ENCODE data around the gene SLC5A10.
"Not testable (repeated sequence)": the region's sequence is repeated elsewhere in the genome, so short reads cannot be mapped to it uniquely, and the experiment has no call there.

The SLC5A10 gene

GRCh38 chr17:18953231-18953728, 1.3 kb downstream of the SLC5A10 start:
- Histone ChIP-seq H3K27me3 (ENCODE audit: insufficient read depth, low read length) (no peaks in the 10 kb centered on the region; the same call in 1 of the 2 replicates), H3K4me2 (ENCODE audit: low read length) (no peak overlapping the region), H3F3A (ENCODE audit: insufficient read depth, low read length) (no peaks in the 10 kb centered on the region), H3K9me3 (ENCODE audit: low read length) (no peaks in the 10 kb centered on the region), H3K4me1 (ENCODE audit: insufficient read depth, low read length, severe bottlenecking) (no peaks in the 10 kb centered on the region), H3K4me3 (ENCODE audit: low read depth, low read length, poor library complexity, severe bottlenecking) (no peak overlapping the region), H3K27ac (ENCODE audit: low read depth, low read length, poor library complexity, severe bottlenecking) (no peak overlapping the region), H3K36me3 (ENCODE audit: insufficient read depth, low read length) (no peaks in the 10 kb centered on the region), H3K79me2 (ENCODE audit: insufficient read depth, low read length) (no peaks in the 10 kb centered on the region), H3K9ac (ENCODE audit: low read length) (no peak overlapping the region), H2AFZ (ENCODE audit: low read length) (no peak overlapping the region), H4K20me1 (ENCODE audit: insufficient read depth, low read length) (no peaks in the 10 kb centered on the region), H3K9me2 (ENCODE audit: low read depth, low read length) (no peaks in the 10 kb centered on the region)
- TF ChIP-seq, protein P1, sequence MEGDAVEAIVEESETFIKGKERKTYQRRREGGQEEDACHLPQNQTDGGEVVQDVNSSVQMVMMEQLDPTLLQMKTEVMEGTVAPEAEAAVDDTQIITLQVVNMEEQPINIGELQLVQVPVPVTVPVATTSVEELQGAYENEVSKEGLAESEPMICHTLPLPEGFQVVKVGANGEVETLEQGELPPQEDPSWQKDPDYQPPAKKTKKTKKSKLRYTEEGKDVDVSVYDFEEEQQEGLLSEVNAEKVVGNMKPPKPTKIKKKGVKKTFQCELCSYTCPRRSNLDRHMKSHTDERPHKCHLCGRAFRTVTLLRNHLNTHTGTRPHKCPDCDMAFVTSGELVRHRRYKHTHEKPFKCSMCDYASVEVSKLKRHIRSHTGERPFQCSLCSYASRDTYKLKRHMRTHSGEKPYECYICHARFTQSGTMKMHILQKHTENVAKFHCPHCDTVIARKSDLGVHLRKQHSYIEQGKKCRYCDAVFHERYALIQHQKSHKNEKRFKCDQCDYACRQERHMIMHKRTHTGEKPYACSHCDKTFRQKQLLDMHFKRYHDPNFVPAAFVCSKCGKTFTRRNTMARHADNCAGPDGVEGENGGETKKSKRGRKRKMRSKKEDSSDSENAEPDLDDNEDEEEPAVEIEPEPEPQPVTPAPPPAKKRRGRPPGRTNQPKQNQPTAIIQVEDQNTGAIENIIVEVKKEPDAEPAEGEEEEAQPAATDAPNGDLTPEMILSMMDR (IDR thresholded peaks at IDR 0.05; ENCODE audit: low read length): no peak
- no peak for TF ChIP-seq EZH2 (IDR thresholded peaks at IDR 0.05; ENCODE audit: borderline replicate concordance, low read length)

- H3K36me3 ChIP-seq (ENCODE audit: insufficient read depth, low read length): no peaks in the 10 kb centered on the region
- TF ChIP-seq, protein P1 (IDR thresholded peaks at IDR 0.05; ENCODE audit: low read length): no peak
- no peak for TF ChIP-seq EZH2 (IDR thresholded peaks at IDR 0.05; ENCODE audit: borderline replicate concordance, low read length)
These were observed 2.4 kb downstream of the SLC5A10 start for GRCh38 chr17:18954321-18954720.

DNA sequence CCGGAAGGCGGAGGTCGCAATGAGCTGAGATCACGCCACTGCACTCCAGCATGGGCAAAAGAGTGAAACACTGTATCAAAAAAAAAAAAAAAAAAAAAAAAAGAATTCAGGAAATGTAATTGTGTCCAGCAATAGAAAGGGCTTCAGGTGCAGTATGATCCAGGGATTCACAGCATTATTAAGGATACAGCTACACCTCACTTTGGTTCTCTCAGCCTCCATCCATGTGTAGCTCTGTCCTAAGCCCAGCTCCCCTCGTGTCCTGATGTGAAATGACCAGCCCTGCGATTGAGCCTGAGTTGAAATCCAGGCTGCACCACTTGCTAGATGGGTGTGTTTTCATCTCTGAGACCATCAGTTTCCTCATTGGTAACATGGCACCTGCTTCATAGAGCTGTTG, 3.0 kb downstream of the SLC5A10 start:
- Histone ChIP-seq H4K20me1 (ENCODE audit: insufficient read depth, low read length) (no peaks in the 10 kb centered on the region), H3K79me2 (ENCODE audit: insufficient read depth, low read length) (no peaks in the 10 kb centered on the region), H3K4me3 (ENCODE audit: low read depth, low read length, poor library complexity, severe bottlenecking) (no peak overlapping the region), H3K4me1 (ENCODE audit: insufficient read depth, low read length, severe bottlenecking) (no peaks in the 10 kb centered on the region), H3K9me2 (ENCODE audit: low read depth, low read length) (no peaks in the 10 kb centered on the region), H3K9me3 (ENCODE audit: low read length) (no peaks in the 10 kb centered on the region), H3K4me2 (ENCODE audit: low read length) (no peak overlapping the region), H3K9ac (ENCODE audit: low read length) (no peak overlapping the region), H3F3A (ENCODE audit: insufficient read depth, low read length) (no peaks in the 10 kb centered on the region), H3K27me3 (ENCODE audit: insufficient read depth, low read length) (no peaks in the 10 kb centered on the region; the same call in 1 of the 2 replicates), H3K36me3 (ENCODE audit: insufficient read depth, low read length) (no peaks in the 10 kb centered on the region), H2AFZ (ENCODE audit: low read length) (no peak overlapping the region), H3K27ac (ENCODE audit: low read depth, low read length, poor library complexity, severe bottlenecking) (no peak overlapping the region)
- TF ChIP-seq, protein P1 (IDR thresholded peaks at IDR 0.05; ENCODE audit: low read length): no peak
- TF ChIP-seq EZH2 (IDR thresholded peaks at IDR 0.05; ENCODE audit: borderline replicate concordance, low read length): no peak

More at GRCh38 chr17:18954321-18954720, 2.4 kb downstream of the SLC5A10 start:
- H3F3A ChIP-seq (ENCODE audit: insufficient read depth, low read length): no peaks in the 10 kb centered on the region
- H3K9me2 ChIP-seq (ENCODE audit: low read depth, low read length): no peaks in the 10 kb centered on the region
- no peak overlapping the region for H3K9ac ChIP-seq (ENCODE audit: low read length)
- no peaks in the 10 kb centered on the region for H3K9me3 ChIP-seq (ENCODE audit: low read length)
- H2AFZ ChIP-seq (ENCODE audit: low read length): no peak overlapping the region
- no peak overlapping the region for H3K4me2 ChIP-seq (ENCODE audit: low read length)
- H3K4me1 ChIP-seq (ENCODE audit: insufficient read depth, low read length, severe bottlenecking): no peaks in the 10 kb centered on the region
- no peaks in the 10 kb centered on the region for H4K20me1 ChIP-seq (ENCODE audit: insufficient read depth, low read length)
- H3K79me2 ChIP-seq (ENCODE audit: insufficient read depth, low read length): no peaks in the 10 kb centered on the region
- no peak overlapping the region for H3K27ac ChIP-seq (ENCODE audit: low read depth, low read length, poor library complexity, severe bottlenecking)
- H3K4me3 ChIP-seq (ENCODE audit: low read depth, low read length, poor library complexity, severe bottlenecking): no peak overlapping the region
- H3K27me3 ChIP-seq (ENCODE audit: insufficient read depth, low read length): no peaks in the 10 kb centered on the region; the same call in 1 of the 2 replicates

DNA sequence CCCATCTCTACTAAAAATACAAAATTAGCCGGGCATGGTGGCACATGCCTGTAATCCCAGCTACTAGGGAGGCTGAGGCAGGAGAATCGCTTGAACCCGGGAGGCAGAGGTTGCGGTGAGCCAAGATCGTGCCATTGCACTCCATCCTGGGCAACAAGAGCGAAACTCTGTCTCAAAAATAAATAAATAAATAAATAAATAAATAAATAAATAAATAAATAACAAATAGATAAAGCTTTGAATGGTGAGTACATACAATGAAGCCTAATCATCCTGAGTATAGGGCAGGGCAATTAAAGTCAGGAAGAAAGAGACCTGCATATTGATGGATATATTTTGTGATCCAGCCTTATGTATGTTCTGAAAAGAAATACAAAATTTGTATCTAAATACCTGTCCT, 4.1 kb downstream of the SLC5A10 start:
- not testable (repeated sequence) for H3K79me2 ChIP-seq (ENCODE audit: insufficient read depth, low read length); H3K36me3 ChIP-seq (ENCODE audit: insufficient read depth, low read length); H2AFZ ChIP-seq (ENCODE audit: low read length); H3K27me3 ChIP-seq (ENCODE audit: insufficient read depth, low read length); H3K9me2 ChIP-seq (ENCODE audit: low read depth, low read length); H3K4me1 ChIP-seq (ENCODE audit: insufficient read depth, low read length, severe bottlenecking); H3K9me3 ChIP-seq (ENCODE audit: low read length); H4K20me1 ChIP-seq (ENCODE audit: insufficient read depth, low read length); H3F3A ChIP-seq (ENCODE audit: insufficient read depth, low read length); H3K27ac ChIP-seq (ENCODE audit: low read depth, low read length, poor library complexity, severe bottlenecking); H3K4me2 ChIP-seq (ENCODE audit: low read length); H3K4me3 ChIP-seq (ENCODE audit: low read depth, low read length, poor library complexity, severe bottlenecking); H3K9ac ChIP-seq (ENCODE audit: low read length)
